ENCODE data around the gene SART1.

SART1 gene

DNA sequence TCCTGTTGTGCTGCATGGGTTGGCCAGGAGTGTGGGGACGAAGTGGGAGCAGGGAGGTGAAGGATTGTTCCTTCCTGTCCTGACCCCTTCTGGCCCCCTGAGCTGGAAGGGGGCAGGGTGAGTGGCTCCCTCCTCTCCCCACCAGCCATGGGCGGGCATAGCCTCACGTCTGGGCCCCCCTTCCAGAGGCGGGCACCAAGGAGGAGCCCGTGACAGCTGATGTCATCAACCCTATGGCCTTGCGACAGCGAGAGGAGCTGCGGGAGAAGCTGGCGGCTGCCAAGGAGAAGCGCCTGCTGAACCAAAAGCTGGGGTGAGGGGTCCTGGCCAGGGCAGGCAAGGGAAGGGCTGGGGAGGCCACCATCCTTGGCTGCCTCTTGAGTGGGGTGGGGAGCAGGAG is 3.4 kb downstream of the SART1 start:
- no peak for DNase-seq (ENCODE audit: low read depth in 2 of 2)

DNA sequence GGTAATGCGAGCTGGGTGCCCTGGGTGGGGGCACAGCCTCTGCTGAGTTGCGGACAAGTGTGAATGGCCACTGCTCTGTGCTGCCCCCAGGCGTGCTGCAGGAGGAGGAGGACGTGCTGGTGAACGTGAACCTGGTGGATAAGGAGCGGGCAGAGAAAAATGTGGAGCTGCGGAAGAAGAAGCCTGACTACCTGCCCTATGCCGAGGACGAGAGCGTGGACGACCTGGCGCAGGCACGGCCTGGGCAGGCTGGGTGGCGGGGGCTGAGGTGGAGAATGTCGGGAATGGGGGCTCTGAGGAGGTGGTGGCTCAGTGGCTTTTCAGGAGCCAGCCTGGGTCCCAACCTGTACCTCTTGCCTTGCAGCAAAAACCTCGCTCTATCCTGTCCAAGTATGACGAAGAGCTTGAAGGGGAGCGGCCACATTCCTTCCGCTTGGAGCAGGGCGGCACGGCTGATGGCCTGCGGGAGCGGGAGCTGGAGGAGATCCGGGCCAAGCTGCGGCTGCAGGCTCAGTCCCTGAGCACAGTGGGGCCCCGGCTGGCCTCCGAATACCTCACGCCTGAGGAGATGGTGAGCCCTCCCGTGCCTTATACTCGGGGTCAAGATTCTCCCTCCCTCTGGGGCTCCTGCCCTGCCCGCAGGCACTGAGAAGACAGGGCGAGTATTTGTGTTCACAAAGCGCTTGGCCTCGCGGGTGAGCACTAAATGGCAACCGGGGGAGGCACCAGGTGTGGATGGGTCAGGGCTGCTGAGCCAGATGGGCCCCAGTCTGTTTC is 4.6 kb downstream of the SART1 start:
- no peak for DNase-seq (ENCODE audit: low read depth in 2 of 2)

DNA sequence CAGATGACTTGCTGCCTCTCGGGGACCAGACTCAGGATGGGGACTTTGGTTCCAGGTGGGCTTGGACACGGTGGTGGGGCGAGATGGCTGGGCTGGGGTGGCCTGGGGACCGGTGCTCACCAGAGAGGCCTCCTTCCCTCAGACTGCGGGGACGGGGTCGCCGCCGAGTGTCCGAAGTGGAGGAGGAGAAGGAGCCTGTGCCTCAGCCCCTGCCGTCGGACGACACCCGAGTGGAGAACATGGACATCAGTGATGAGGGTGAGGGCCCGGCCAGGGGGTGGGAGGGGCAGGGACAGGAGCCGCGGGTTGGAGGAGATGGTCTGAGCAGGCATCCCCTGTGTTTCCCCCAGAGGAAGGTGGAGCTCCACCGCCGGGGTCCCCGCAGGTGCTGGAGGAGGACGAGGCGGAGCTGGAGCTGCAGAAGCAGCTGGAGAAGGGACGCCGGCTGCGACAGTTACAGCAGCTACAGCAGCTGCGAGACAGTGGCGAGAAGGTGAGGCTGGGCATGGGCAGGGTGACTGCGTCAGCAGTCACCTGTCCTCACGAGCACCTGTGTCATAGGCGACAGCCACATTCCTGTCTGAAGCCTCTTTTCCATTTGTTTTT is 5.9 kb downstream of the SART1 start:
- DNase-seq (ENCODE audit: low read depth in 2 of 2) = no peak

DNA sequence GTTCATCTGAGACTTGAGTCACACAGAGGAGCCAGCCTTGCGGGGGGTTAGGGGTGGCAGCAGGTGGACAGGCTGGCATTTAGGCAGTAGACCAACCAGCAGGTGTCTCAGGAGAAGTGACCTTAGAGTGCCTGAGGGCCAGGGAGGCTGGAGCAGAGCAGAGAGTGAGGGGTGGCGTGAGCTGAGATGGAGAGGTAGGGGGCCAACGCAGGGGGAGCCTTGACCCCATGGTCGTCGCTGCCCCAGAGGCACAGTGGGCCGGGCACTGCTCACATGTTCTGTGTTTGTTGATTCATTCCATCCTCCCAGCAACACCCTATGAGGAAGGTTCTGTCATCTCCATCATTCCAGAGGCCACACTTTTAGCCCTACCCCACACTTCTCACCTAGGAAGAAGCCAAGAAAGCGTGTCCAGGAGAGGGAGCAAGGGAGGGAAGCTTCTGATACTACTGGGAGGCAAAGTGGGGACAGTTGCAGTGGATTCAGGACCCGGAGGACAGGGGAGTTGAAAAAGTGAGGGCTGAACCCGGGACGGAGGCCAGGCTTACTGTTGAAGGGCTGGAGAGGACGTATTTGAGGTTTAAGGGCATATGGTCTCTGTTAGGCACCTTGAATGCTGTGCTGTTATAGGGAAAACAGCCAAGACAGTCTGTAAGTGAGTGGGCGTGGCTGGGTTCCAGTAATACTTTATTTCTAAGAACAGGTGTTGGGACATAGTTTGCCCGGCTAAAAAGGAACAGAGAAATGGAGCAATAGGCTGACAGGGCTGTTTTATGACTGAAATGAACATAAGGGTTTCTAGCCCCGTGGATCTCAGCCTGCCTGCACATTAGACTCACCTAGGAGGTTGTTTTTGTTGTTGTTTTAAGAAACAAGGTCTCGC is 7.3 kb downstream of the SART1 start:
- no peak for DNase-seq (ENCODE audit: low read depth in 2 of 2)

DNA sequence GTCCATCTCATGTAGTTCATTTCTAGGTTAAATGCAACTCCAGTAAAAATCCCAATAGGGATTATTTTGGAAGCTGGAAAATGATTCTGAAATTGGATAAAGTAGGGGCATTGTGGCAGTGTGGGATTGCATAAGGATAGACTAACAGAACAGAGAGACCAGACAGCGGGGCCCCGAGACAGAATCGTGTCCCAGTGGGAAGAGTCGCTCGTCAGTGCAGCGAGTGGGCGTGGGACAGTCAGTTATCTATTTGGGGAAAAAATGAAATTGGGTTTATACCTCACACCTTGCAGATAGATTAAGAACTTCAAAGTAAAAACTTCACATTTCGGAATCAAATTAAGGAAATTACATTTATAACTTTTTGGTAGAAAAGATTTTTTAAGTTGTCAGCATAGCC is 10.6 kb downstream of the SART1 start:
- no peak for DNase-seq (ENCODE audit: low read depth in 2 of 2)

DNA sequence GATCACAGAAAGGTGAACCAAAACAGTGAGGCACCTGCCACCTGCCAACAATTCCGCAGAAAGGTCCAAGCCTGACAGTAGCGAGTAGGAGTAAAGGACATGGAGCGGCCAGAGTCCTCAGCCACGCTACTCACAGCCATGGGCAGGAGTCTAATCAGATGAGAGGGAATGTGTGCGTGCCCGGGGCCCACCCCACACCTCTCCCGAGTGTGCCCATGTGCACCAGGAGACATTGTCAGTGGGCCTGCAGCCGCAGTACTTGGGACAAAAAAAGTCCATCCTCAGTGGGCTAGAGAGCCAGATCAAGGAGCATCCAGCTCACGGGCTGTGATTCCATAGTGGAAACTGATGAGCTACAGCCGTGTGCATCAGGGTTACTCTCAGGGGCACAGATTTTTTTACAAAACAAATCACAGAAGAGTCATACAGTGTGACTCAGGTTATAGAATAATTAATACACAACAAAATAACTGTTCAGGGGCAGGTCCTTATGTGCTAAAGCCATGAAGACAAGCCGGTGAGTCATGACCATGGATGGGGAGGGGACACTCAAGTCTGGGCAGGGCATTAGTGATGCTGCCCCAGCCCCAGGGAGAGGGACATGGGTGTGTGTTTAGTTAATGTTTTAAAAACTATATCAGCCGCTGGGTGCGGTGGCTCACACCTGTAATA is 12.0 kb downstream of the SART1 start:
- DNase-seq (ENCODE audit: low read depth in 2 of 2) = no peak

DNA sequence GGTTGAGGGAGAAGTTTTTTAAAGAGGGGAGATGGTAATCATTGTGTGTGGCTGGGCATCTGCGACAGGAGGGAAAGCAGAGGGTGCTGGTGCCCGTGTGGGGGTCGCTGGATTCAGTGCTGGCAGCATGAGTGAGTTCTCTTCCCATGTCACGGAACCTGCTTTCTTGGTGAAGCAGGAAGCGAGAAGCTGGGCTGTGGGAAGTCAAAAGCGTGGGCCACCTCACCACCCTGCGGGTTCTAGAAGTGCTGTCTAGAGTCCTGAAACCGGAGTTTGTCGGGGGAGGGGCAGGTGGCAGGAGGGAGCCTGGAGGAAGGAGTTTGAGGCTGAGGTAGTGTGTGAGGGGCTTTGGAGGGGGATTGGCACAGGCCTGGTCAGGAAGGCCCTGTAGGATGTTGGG is 14.2 kb downstream of the SART1 start:
- DNase-seq (ENCODE audit: low read depth in 2 of 2) = no peak

DNA sequence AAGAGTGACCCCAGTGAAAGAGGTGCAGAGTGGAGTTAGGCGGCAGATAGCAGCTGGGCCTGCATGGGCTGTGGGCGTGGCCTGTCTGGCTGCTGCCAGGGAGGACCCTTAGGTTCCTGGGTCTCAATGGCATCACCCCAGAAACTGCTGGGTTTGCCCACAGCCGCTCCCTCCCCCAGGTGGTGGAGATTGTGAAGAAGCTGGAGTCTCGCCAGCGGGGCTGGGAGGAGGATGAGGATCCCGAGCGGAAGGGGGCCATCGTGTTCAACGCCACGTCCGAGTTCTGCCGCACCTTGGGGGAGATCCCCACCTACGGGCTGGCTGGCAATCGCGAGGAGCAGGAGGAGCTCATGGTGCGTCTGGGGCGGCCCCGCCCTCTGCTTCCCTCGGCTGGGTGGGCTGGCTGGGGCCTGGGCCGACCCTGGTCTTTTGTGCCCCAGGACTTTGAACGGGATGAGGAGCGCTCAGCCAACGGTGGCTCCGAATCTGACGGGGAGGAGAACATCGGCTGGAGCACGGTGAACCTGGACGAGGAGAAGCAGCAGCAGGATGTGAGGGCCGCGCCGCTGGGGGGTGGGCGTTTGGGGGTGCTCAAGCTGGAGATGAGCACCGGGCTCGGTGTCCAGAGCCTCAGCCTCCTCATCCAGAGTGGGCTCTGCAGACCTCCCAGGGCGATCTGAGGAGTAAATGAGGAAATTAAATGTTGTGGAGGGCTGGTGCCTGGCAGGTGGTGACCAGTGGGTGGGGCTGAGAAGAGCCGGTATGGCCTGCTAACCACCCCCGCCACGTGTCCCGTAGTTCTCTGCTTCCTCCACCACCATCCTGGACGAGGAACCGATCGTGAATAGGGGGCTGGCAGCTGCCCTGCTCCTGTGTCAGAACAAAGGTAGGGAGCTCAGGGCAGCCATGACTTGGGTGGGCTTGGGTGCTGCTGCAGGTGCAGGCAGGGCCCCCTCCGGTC is 15.0 kb downstream of the SART1 start:
- no peak for DNase-seq (ENCODE audit: low read depth in 2 of 2)

DNA sequence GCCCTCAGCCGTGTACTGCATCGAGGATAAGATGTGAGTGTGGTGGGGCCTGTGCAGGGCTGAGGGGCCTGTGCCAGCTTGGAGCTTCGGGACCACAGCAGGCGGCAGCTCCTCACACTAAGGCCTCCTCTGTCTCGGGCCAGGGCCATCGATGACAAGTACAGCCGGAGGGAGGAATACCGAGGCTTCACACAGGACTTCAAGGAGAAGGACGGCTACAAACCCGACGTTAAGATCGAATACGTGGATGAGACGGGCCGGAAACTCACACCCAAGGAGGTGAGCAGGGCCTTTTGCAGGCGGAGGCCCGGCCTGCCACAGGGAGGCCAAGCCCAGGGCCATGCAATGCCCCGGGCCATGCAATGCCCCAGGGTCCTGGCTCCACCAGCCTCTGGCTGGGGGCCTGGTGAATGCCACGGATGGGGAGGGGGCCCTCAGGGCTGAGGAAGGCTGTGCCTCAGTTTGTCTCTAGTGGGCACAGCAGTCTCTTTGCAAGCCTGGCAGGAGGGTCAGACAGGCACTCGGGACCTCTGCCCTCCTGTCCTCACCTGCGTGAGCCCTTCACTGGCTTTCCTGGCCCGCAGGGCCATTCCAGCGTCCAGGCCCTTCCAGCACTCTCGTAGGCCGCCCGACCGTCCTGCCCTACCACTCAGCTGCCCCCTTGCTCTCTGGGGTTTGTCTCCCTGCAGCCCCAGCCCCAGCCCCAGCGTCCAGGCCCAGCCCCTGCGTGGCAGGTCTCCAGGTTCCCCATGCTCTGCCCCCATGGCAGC is 16.3 kb downstream of the SART1 start:
- DNase-seq (ENCODE audit: low read depth in 2 of 2) = no peak

DNA sequence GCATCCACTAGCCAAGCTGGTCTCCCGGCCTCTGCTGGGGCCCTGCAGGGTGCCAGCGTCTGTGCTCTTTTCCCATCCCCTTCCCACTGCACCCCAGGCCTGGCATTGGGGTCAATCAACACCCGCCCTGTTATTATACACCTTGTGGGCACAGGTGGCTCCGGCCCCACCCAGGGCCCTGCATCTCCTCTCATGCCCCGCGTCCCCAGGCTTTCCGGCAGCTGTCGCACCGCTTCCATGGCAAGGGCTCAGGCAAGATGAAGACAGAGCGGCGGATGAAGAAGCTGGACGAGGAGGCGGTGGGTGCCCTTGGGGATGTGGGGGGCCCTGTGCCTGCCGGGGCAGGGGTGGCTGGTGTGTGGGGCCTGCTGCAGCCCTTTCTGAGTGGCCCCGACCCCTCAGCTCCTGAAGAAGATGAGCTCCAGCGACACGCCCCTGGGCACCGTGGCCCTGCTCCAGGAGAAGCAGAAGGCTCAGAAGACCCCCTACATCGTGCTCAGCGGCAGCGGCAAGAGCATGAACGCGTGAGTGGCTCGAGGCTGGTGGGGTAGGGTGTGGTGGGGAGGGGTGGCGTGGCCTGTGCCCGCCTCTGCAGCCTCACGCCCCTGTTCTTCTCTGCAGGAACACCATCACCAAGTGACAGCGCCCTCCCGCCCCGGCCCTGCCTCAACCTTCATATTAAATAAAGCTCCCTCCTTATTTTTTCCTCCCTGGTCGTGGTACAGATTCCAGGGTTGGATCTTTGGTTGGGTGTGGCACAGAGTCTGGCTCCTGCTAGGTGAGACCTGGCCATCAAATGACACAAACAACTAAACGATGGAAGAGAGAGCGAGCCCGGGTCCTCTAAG is 17.1 kb downstream of the SART1 start:
- DNase-seq (ENCODE audit: low read depth in 2 of 2) = no peak

DNA sequence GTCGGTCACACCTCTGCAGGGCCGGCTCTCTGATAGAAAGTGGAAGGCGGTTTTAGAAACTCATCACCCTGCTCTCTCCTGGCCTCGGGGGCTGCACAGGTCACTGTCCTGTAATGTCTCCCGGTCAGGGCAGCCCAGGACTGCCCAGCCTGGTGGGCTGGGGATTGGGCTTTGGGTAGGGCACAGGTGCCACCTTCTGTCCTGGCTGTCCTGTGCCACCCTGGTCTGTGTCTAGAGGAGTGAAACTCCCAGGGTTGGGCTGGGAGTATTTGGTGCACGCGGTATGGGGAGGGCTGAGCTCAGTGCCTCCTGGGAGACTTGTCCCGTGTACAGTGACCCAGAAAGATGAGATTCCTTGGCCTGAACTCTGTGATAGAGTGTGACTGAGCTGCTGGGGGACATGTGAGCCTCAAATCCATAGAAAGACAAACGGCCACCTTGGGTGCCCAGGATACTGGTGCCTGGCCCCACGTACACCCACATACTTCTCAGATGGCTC is 17.8 kb downstream of the SART1 start:
- no peak for DNase-seq (ENCODE audit: low read depth in 2 of 2)

DNA sequence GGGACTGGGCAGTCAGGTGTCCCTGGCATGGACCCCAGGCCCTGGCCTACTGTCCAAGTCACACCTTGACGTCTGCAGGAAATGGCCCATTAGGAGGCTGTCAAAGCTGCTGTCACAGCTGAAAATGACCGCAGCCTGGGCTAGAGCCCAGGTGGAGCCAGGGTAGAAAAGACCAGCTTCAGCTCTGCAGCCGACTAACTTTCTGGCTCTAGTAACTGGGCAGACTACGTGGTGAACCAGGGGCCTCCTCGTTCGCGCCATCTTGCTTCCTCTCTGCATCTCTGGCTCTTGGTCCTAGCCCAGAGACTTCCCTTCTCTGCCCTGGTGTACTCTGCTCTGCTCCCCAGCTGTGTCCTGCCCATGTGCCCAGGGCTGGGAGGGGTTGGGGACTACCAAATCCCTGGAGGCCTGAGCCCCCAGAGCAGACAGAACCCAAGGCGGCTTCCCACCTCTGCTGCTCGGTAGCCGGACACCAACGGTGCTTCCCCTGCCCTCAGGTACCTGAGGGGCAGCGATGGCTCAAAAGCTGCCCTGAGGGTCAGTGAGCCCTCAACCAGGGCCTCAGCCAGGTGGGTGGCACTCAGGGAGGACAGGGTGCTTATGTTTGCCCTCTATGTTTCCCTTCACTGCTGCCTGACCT is 19.7 kb downstream of the SART1 start:
- DNase-seq (ENCODE audit: low read depth in 2 of 2) = no peak

DNA sequence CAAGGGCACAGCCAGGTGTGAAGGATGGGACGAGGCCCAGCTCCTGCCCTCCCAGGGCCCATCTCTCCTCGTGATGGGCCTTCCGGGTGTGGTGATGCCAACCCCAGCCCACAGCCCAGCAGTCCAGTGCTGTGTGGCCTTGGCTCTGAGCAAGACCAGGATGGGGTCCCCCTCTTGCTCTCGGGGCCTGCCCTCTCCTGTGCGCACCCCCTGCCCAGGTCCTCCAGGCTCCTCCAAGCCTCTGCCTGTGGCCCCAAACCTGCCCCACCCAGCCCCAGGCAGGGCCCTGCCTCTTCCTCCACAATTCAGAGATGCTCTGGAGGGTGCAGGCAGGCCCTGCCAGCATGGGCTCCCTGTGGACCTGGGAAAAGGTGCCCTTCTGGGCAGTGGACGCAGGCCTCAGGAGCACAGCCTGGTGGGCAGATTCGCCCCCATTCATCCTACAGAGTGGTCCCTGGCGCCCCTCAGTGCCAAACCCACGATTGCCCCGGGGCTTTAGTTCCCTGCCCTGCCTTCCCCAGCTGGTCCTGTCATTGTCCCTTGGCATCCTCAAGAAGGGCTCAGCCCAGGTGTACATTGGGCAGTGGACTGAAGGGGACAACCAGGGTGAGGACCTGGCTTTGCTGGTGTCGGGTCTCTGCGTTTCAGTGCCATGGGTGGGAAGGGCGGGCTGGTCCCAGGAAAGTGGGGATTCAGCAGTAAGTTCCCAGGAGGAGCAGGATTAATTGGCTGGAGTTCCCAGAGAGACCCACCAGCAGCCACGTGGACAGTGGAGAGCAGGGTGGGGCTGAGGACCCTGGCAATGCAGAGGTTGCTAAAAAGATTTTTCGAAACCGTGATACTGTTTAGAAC is 20.7 kb downstream of the SART1 start:
- no peak for DNase-seq (ENCODE audit: low read depth in 2 of 2)

DNA sequence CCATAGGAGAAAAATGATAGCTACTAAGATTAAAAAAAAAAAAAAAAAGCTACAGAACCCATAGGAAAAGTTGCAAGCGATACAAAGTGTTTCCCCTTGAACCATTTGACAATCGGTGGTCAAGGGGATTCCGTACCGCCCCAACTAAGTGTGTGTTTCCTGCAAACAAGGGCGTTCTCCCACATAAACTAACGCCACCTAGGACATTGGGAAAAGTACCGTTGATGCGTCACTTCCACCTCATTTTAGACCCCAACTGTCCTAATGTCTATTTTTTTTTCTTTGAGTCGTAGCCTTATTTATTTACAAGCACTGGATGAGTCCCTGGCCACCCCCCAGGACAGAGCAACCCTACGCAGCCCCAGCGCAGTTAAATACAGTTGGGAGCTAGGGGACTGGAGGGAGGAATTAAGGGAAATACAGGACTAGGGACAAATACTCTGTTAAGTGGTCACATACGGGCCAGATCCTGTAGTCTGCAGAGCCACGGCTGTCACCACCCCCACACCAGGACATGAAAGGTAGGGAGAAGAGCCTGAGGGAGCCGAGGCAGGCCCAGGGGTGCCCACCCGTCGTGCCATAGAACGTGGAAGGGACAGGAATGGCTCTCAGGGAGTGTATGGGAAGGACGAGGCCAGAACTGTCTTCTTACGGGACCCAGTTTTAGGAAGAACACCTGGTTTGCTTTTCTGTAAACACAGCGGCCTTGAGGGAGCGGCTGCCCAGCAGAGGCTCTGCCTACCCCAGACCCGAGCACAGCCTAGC is 21.5 kb downstream of the SART1 start:
- no peak for DNase-seq (ENCODE audit: low read depth in 2 of 2)

DNA sequence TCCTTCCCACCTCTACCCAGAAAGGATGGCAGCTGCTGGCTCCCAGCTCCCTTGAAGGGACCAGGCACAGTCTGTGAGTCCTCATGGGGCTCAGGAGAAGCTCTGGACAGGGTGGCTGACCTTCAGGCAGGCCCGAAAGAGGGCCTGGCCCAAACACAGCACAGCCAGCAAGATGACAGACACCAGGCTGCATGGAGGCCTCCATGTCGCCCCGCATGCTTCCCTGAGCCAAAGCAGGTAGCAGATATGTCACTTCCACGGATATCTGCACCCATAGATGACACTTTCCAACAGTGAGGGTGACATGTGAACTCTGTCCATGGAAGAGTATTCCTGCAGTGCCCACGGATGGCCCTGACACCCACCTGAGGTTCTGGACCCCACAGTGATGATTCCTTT is 22.1 kb downstream of the SART1 start:
- no peak for DNase-seq (ENCODE audit: low read depth in 2 of 2)

DNA sequence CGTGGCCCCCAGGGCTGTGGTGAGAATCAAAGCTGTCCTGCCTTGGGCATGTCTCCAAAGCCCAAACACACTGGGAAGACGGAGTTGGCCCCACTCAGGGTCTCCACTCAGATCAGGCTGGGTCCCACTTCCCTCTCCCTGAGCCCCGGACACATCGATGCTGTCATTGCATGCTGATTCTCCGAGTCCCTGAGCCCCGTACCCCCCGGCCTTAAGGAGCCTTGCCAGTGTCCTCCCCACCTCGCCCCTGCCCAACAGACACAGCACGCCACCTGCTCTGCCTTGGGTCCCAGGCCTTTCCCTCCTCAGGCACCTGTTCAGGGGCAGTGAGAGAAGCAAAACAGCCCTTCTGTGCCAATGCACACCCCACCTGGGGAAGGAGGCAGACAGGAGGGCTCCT is 25.8 kb downstream of the SART1 start:
- DNase-seq (ENCODE audit: low read depth in 2 of 2) = no peak
